ENCODE data around the gene THAP6.
"Not testable (repeated sequence)": the region's sequence is repeated elsewhere in the genome, so short reads cannot be mapped to it uniquely, and the experiment has no call there.

Gene THAP6

DNA sequence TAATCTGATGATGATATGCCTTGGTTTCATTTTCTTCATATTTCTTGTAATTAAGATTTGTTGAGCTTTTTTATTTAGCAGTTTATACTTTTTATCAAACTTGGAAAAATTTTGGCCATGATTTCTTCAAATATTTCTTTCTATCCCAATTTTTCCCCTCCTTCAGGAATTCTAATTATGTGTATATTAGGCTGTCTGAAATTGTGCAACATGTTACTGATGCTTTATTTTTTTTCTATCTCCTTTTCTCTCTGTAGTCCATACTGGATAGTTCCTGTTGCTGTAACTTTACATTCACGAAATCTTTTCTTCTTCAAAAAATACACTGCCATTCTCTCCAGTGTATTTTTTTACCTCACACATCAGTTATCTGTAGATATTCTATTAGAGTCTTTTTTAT, 10.8 kb downstream of the THAP6 start:
- no peak for DNase-seq (ENCODE audit: low read depth, low spot score)

DNA sequence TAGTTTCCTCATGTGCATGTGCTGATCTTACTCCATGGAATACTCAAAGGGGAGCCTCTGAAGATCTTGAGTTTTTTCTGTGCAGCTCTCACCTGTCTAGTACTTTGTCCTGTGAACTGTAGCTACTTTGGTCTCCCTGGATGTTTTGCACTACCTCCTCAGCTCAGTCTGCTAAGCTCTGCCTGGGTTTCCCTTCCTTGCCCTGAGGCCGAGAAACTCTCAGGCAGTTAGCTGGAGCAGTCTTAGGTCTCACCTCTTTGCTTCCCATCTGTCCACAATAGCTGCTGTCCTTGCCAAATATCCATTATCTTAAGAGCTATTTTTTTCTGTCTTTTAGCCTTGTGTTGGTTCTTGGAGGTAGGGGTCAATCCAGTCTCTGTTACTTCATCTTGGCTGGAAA, 11.6 kb downstream of the THAP6 start:
- DNase-seq (ENCODE audit: low read depth, low spot score) = no peak

DNA sequence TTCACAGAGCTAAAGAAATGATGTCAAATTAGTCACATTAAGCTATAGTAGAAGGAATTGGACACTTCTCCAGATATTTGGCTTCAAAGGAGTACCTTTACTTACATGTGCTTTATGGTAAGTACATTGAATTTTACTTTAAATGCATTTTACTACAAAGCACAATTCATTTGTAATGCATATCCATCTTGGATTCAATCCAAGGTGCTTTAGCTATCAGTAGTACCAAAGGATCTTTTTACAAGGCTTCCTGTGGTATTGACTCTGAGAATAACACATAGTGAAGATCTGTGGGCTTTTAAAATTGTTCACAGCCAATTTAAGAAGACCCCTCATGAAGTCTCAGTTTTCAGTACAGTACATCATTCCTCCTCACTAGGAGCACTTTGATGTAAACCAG, 13.2 kb downstream of the THAP6 start:
- no peak for DNase-seq (ENCODE audit: low read depth, low spot score)

DNA sequence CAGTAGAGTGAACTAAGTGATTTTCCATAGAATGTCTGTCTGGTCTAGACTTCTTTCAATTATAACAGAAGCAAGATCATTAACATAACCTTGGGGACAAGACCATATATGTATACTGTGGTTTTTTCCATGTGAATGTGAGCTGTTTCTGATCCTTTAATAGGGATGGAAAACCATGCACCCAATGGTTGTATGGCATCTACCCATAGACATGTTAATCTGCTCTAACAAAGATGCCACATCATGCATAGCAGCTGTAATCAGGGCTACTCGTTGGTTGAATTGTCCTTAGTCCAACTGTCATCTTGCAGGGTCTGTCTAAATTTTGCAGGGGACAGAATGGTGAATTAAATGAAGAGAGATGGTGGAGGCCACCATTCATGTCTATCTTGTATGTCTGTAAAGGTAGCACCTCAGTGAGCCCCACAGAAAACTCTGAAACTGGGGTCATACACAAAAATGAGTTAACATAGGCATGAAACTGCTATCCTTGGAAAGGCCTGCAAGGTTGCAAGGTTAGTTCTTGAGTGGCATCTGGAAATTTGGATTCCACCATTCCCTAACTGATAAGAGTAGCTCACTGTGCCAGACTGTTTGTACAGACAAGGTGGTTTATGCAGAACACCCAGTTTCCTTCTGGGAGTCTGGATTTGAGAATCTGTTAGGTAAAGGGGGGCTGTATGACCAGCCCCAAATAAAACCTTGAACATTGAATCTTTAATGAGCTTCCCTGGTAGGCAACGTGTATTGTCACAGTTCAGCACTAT, 16.5 kb downstream of the THAP6 start:
- DNase-seq (ENCODE audit: low read depth, low spot score) = no peak

DNA sequence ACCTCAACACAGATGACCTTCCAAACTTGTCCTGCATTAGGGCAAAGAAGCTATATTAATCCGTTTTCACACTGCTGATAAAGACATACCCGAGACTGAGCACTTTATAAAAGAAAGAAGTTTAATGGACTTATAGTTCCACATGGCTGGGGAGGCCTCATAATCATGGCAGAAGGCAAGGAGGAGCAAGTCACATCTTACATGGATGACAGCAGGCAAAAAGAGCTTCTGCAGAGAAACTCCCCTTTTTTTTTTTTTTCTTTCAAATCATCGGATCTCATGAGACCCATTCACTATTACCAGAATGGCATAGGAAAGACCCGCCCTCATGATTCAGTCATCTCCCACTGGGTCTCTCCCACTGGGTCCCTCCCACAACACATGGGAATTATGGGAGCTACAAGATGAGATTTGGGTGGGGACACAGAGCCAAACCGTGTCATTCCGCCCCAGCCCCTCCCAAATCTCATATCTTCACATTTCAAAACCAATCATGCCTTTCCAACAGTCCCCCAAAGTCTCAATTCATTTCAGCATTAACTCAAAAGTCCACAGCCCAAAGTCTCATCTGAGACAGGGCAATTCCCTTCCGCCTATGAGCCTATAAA, 17.4 kb downstream of the THAP6 start:
- DNase-seq (ENCODE audit: low read depth, low spot score) = not testable (repeated sequence)

DNA sequence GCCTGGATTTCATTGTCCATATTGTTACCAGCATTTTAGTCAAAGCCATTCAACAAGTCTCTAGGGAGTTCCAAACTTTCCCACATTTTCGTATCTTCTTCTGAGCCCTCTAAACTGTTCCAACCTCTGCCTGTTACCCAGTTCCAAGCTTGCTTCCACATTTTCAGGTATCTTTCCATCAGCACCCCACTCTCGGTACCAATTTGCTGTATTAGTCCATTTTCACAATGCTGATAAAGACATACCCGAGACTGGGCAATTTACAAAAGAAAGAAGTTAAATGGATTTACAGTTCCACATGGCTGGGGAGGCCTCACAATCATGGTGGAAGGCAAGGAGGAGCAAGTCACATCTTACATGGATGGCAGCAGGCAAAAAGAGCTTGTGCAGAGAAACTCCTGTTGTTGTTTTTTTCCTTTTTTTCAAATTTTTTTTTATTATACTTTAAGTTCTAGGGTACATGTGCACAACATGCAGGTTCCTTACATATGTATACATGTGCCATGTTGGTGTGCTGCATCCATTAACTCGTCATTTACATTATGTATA, 19.1 kb downstream of the THAP6 start:
- not testable (repeated sequence) for DNase-seq (ENCODE audit: low read depth, low spot score)

DNA sequence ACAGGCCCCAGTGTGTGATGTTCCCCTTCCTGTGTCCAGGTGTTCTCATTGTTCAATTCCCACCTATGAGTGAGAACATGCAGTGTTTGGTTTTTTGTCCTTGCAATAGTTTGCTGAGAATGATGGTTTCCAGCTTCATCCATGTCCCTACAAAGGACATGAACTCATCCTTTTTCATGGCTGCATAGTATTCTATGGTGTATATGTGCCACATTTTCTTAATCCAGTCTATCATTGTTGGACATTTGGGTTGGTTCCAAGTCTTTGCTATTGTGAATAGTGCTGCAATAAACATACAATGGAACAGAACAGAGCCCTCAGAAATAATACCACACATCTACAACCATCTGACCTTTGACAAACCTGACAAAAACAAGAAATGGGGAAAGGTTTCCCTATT, 19.7 kb downstream of the THAP6 start:
- DNase-seq (ENCODE audit: low read depth, low spot score) = not testable (repeated sequence)

DNA sequence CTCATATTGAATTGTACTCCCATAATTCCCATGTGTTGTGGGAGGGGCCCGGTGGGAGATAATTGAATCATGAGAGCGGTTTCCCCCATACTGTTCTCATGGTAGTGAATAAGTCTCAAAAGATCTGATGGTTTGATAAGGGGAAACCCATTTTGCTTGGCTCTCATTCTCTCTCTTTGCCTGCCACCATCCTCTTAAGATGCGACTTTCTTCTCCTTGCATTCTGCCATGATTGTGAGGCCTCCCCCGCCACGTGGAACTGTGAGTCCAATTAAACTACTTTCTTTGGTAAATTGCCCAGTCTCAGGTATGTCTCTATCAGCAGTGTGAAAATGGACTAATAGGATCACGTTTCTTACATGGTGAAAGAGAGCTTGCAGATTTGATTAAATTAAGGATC, 23.0 kb downstream of the THAP6 start:
- not testable (repeated sequence) for DNase-seq (ENCODE audit: low read depth, low spot score)

DNA sequence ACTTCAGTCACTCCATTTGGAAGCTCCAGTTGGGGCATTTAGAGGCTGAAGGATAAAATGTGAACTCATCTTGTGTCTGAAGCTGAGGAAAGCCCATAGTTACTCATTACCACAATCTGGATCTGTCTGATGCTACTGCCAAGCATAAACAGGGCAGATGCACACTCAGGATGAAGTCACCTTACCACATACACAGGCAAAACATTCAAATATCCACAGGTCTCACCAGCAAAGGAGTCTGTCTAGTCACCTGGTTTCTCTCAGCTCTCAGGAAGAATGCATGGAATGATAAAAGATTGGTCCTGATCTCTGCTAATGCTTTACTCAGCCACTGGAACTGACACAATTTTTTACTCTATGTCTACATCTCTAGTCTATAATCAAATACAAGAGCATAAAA, 28.6 kb downstream of the THAP6 start:
- peak; percentile 77 for DNase-seq (ENCODE audit: low read depth, low spot score)

DNA sequence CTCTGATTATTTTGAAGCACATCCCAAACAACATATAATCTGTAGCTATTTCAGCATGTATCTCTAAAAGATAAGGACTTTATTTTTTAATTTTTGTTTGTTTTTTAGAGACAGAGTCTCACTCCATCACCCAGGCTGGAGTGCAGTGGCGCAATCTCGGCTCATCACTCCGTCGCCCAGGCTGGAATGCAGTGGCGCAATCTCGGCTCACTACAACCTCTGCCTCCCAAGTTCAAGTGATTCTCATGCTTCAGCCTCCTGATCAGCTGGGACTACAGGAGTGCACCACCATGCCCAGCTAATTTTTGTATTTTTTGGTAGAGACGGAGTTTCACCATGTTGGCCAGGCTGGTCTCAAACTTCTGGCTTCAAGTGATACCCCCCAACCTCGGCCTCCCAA, 29.9 kb downstream of the THAP6 start:
- DNase-seq (ENCODE audit: low read depth, low spot score) = not testable (repeated sequence)

DNA sequence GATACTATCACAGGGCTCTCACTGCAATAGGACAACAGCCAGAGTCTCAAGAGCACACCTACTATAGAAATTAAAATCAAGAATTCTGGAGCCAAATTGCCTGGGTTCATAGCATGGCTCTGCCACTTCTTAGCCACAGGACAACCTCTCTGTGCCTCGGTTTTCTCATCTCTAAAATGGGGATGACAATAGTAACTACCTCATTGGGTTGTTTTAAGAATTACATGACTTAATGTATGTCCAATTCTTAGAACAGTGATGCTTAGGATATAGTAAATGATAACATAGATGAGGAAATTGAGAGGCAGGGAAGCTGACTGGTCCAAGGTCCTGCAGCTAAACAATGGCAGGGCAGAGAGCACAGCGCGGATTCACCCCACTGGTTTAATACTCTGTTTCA, 30.6 kb downstream of the THAP6 start:
- DNase-seq (ENCODE audit: low read depth, low spot score) = no peak

DNA sequence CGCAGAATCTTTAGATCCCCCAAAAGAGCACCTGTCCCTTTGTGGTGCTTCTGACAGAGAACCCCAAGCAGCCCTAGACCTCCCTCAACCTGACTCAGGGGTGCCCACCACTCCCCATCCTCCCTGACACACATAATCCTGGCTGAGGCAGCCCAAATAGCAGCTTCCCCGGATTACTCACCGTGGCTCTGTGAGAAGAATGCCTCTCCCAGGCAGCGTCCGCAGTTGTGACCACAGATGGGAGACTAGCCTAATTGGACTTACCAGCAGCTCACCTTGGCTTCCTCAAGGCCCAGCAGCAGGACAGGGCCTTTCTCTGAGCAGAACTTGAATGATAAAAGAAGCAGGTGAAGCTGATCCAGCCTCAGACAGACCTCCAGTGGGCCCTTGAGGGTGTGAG, 31.3 kb downstream of the THAP6 start:
- peak; percentile 88 for DNase-seq (ENCODE audit: low read depth, low spot score)

DNA sequence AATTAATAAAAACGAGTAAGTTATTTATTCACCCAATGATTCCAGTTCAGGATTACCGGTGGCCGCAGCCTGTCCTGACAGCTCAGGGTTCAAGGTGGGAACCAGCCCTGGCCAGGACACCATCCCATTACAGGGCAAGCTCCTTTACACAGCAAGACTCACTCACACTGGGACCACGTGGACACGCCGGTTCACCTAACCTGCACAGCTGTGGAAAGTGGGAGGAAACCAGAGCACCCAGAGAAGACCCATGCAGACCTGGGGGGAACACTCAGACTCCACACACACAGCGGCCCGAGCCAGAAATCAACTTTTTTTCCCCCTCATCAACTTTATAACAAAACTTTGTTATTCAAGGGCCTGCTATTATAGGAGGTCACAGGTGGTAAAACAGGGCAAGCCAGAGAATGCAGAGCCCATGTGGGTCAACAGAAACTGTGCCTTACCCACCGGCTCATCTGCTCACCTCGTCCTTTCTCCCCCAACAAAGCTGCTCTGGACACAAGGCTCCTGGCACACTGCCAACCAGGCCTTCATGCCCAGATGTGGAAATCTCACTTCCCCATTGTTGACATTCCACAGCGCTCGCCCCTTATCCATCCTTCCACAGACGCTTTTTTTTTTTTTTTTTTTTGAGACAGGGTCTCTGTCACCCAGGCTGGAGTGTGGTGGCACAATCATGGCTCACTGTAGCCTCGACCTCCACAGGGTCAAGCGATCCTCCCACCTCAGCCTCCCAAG, 33.5 kb downstream of the THAP6 start:
- peak; percentile 27 for DNase-seq (ENCODE audit: low read depth, low spot score)

DNA sequence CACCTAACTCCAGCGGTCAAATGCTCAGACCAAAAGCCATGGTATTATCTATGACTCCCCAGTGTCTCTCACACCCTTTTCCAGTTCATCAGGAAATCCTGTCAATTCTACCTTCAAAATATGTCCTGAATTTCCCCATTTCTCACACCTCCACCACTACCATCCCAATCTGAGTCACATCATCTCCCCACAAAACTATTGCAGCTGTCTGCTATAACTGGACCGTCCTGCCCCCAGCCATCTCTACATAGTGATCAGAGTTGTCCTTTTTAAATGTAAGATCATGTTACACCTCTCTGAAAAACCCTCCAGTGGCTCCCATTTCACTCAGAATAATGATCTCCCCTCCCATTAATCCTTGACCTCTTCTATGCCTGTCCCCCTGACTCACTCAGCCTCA, 34.7 kb downstream of the THAP6 start:
- no peak for DNase-seq (ENCODE audit: low read depth, low spot score)

DNA sequence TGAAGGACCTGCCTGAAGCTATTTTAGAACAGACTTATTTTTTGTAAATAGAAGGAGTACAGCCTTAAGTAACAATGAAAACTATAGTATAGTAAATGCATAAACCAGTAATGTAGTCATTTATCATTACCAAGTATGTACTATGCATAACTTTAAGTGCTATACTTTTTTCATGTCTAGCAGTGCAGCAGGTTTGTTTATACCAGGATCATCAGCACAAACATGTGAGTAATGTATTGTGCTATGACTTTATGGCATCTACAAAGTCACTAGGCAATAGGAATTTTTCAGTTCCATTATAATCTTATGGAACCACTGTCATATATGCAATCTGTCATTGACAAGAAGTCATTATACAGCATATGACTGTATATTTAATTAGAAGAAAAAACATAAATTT, 38.2 kb downstream of the THAP6 start:
- DNase-seq (ENCODE audit: low read depth, low spot score) = no peak

DNA sequence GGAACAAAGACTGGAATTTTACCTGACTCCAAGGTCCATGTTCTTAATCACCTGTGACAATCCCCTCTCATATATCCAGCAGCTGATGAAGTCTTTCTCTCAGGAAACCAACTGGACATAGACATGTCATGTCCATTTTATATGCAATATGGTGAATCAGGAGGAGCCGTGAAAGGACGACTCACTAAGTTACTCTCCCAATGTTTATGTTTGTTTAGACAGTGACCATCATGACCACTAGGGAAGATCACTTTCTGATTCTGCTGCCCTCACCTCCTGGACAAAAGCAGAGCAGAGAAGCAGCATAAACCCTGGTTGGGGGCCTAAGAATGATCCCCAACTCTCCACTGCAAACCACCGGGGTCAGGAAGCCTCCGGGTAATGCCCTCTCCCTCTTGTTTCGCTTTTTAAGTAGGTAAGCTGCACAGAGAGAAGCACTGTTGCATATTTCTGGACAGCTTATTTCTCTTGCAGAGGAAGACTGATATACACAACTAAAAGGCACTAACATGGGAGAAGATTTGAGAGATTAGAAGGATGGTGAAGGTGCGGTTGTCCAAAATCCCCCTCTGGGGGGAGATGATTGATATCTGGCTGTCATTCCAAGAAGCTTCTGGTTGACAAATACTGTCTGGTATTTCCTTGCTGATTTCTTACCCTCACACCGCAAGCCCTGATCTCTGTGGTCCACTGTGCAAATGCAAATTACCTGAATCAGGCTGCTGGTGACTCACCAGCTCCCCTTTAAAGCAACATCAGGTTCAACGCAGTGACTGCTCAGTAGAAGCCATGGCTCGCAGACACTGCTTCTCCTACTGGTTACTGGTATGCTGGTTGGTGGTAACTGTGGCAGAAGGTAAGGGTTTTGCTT, 41.3 kb downstream of the THAP6 start, which contains the start of gene ODAPH:
Gene ODAPH, plus strand, starts transcription at position 773 of the 871 bp plus-strand sequence. Its CDS starts 17 bp downstream, at position 790.
- peak; percentile 92 for DNase-seq (ENCODE audit: low read depth, low spot score)

DNA sequence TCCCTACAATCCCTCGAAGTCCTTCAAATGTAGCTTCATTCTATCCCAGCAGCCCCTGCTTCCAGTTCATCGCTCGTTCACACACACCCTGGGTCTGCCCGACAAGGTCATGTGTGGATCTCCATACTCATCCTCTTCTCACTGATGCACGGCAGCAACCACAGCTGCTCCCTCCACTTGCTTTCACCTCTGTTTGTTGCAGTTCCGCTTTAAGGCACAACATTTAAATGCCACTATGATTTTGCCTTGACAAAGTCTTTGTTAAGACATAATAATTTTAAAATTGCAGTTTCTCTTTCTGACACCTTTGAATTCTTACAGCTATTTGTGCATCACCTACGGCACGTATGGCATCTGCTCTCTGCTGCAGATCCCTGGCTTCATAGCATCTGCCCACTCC, 43.4 kb downstream of the THAP6 start:
- DNase-seq (ENCODE audit: low read depth, low spot score) = no peak

DNA sequence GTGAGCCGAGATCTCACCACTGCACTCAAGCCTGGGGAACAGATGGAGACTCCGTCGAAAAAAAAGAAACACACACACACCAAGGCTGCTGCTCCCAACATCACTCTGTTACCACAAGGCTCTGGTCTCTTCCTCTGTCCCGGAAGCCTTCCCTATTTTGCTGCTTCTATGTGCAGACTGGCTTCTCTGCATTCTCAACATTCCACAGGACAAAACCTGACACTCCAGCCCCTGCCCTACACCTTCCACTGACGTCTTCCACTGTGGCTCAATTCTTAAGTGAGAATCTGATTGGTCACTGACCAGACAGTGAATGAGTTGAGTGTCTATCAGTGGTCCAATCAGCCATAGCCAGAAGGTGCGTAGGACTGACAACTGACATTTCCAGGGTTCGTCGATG, 47.5 kb downstream of the THAP6 start:
- peak; percentile 68 for DNase-seq (ENCODE audit: low read depth, low spot score)

DNA sequence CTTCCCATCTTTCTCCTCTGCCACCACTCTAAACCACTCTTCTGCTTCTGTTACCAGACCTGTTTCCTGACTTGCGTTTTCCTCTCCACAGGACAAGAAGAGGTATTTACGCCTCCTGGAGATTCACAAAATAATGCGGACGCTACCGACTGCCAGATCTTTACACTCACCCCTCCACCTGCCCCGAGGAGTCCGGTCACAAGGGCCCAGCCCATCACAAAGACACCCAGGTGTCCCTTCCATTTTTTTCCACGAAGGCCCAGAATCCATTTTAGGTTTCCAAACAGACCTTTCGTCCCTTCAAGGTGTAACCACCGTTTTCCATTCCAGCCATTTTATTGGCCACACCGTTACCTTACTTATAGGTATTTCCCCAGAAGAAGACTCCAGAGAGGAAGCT, 49.8 kb downstream of the THAP6 start:
- no peak for DNase-seq (ENCODE audit: low read depth, low spot score)

DNA sequence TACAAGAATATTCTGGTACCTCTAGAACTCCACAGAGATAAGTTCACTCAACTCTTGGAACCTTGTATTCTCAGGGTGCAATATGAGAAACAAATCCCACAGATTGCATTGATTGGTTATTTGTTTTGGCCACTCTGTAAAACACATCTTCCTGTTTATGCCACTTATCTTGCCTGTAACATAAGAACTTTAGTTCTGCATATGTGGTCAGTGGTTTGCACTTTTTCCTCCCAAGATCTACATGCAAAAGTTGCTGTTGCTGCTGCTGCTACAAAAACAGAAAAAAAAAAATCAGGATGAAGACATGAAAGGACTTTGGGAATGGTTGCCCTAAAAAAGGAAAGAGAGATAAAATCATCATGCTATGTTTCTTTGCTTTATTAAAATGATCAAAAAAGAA, 51.2 kb downstream of the THAP6 start:
- no peak for DNase-seq (ENCODE audit: low read depth, low spot score)

DNA sequence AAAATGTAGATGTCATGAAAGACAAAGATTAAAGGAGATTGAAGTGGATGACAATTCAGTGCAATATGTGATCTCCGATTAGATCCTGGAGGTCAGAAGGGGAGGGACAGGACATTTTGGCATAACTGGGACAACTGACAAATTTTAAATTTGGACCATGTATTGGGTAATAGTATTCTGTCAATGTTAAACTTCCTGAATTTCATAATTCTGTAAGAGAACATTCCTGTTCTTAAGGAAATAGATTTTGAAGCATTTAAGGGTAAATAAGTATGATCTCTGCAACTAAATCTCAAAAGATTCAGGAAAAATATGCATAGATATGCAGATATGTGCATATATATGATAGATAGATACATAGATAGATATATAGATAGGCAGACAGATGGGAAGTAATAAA, 52.6 kb downstream of the THAP6 start:
- DNase-seq (ENCODE audit: low read depth, low spot score) = no peak

Measured in astrocyte of the hippocampus (primary cell).